B cell (primary cell): Measurements from ENCODE around the gene RUFY4. TPM values are rescaled to one million over a fixed set of nuclear protein-coding genes. Genes with fewer than 3 reads are reported as not detected.

Experiments used
- ATAC-seq: fragments of 200-7000 bp; cut with Tn5 transposase; one replicate; pipeline ENCODE4 v1.10.0; 2021; ENCODE audit warnings: low read depth, mild to moderate bottlenecking, moderate number of reproducible peaks, moderate library complexity
- CTCF ChIA-PET: fragments of 350-600 bp; sonication (Branson Sonifier 250); formaldehyde crosslinking; loops from one replicate; lab custom pipeline; 2021; ENCODE audit warnings: antibody characterized with exemption, inconsistent platforms; lab: Charles Lee
- POLR2A ChIA-PET: fragments of 350-600 bp; sonication (Branson Sonifier 250); formaldehyde crosslinking; loops from one replicate; lab custom pipeline; 2021; ENCODE audit warnings: antibody characterized with exemption; lab: Charles Lee
- DNase-seq: peaks from one replicate; pipeline ENCODE4 v3.0.0; 2013
- H2AFZ ChIP-seq: 2 replicates; pipeline ENCODE4 v1.6.1; 2012; ENCODE audit warnings: mild to moderate bottlenecking, low read depth, low read length; ENCODE audit not compliant: insufficient read depth, poor library complexity, severe bottlenecking
- H3K27ac ChIP-seq, 2 donors: 1 replicate in 1 of 2; 2 replicates in 1 of 2; pipeline ENCODE4 v1.5.1; 2012 to 2013; ENCODE audit warnings: low read length in 2 of 2, mild to moderate bottlenecking in 2 of 2, moderate library complexity in 1 of 2
- H3K27me3 ChIP-seq, 4 experiments: fragments of 200-600 bp in 1 of 4; sonication (generic) in 1 of 4; replicated peaks in 1 of 4; 1 replicate in 2 of 4; 2 replicates in 2 of 4; pipeline versions ENCODE4 v1.6.1 to v1.7.0; 2013 to 2016; ENCODE audit warnings: low read length in 3 of 4, mild to moderate bottlenecking in 2 of 4, mixed read lengths in 1 of 4, moderate library complexity in 1 of 4; ENCODE audit not compliant: insufficient read depth in 4 of 4, control insufficient read depth in 3 of 4; ENCODE audit errors: control extremely low read depth in 1 of 4
- H3K36me3 ChIP-seq, 2 experiments: replicated peaks in 1 of 2; 1 replicate in 1 of 2; 2 replicates in 1 of 2; pipeline versions ENCODE4 v1.6.1 to v1.7.1; 2013; ENCODE audit warnings: low read length in 1 of 2; ENCODE audit not compliant: insufficient read depth in 2 of 2, control insufficient read depth in 1 of 2; ENCODE audit errors: control extremely low read depth in 1 of 2, extremely low read depth in 1 of 2
- H3K4me1 ChIP-seq, 2 donors: fragments of 200-600 bp in 1 of 2; sonication (generic) in 1 of 2; 1 replicate in 1 of 2; 2 replicates in 1 of 2; pipeline versions ENCODE4 v1.5.1 to v1.6.1; 2013 to 2017; ENCODE audit warnings: low read length in 2 of 2; ENCODE audit not compliant: control insufficient read depth in 2 of 2, insufficient read depth in 2 of 2
- H3K4me2 ChIP-seq: replicated peaks from 2 replicates; pipeline ENCODE3; 2012; ENCODE audit warnings: mild to moderate bottlenecking, low read depth, low read length; ENCODE audit not compliant: poor library complexity, severe bottlenecking
- H3K4me3 ChIP-seq, 5 experiments: fragments of 200-600 bp in 1 of 5; sonication (generic) in 1 of 5; 1 replicate in 3 of 5; 2 replicates in 2 of 5; pipeline versions ENCODE4 v1.5.1 to v1.7.0; 2011 to 2016; ENCODE audit warnings: low read length in 4 of 5, mild to moderate bottlenecking in 4 of 5, low read depth in 2 of 5, control low read depth in 1 of 5, moderate library complexity in 1 of 5; ENCODE audit not compliant: insufficient read depth in 1 of 5; ENCODE audit errors: control extremely low read depth in 1 of 5, extremely low read depth in 1 of 5
- H3K79me2 ChIP-seq: fragments of 200-600 bp; sonication (generic); one replicate; pipeline ENCODE4 v1.6.0; 2016; ENCODE audit warnings: low read length; ENCODE audit not compliant: control insufficient read depth, insufficient read depth
- H3K9ac ChIP-seq: fragments of 200-600 bp; sonication (generic); 2 replicates; pipeline ENCODE4 v1.6.1; 2017; ENCODE audit warnings: mild to moderate bottlenecking, low read length, moderate library complexity
- H3K9me3 ChIP-seq, 3 donors: one replicate each; pipeline versions ENCODE4 v1.6.1 to v1.7.1; 2013; ENCODE audit warnings: low read length in 2 of 3; ENCODE audit not compliant: control insufficient read depth in 2 of 3, insufficient read depth in 1 of 3; ENCODE audit errors: control extremely low read depth in 1 of 3
- H4K20me1 ChIP-seq: 2 replicates; pipeline ENCODE4 v1.6.0; 2012; ENCODE audit warnings: mild to moderate bottlenecking, low read length; ENCODE audit not compliant: insufficient read depth, control insufficient read depth, poor library complexity, severe bottlenecking
- H3K27ac Mint-ChIP-seq: one replicate; pipeline ENCODE4 v1.8.0; 2021; ENCODE audit warnings: mixed read lengths
- H3K27me3 Mint-ChIP-seq: one replicate; pipeline ENCODE4 v1.8.0; 2021; ENCODE audit warnings: mixed read lengths
- H3K4me1 Mint-ChIP-seq: one replicate; pipeline ENCODE4 v1.8.0; 2021; ENCODE audit warnings: mixed read lengths
- H3K4me3 Mint-ChIP-seq: one replicate; pipeline ENCODE4 v1.8.0; 2021; ENCODE audit warnings: mixed read lengths
- H3K9me3 Mint-ChIP-seq: one replicate; pipeline ENCODE4 v1.8.0; 2022; ENCODE audit warnings: mixed read lengths; ENCODE audit not compliant: insufficient read depth
- EZH2 ChIP-seq: IDR thresholded peaks from 2 replicates; pipeline ENCODE4 v1.6.1; 2012; ENCODE audit warnings: borderline replicate concordance, low read depth, mild to moderate bottlenecking, moderate library complexity, low read length; ENCODE audit not compliant: insufficient read depth, poor library complexity, severe bottlenecking
- WGBS: methylation state at CpG from one replicate; pipeline ENCODE4 v1.1.5; 2013; ENCODE audit warnings: missing lambda C conversion rate; ENCODE audit not compliant: insufficient coverage; 5-methylcytosine and 5-hydroxymethylcytosine counted together
- intact Hi-C: fragments of 100-400 bp; cut with micrococcal nuclease; formaldehyde crosslinking; loops from one replicate; pipeline ENCODE4 v1.10.0; 2022
- polyA plus RNA-seq: library from polyadenylated mRNA; depleted of rRNA; stranded (reverse); fragments of >200 nt; gene quantifications from 2 replicates; pipeline ENCODE4 v1.2.3, GENCODE V29; 2012
- total RNA-seq, 2 donors: library from RNA; stranded (reverse); fragments of 120-200 nt in 1 of 2; gene quantifications; 1 replicate in 1 of 2; 2 replicates in 1 of 2; pipeline versions ENCODE4 v1.2.3 to v1.2.4, GENCODE V29; 2013 to 2022
- TF ChIP-seq, protein P1 (sequence below): fragments of 200-600 bp; IDR thresholded peaks from one replicate; pipeline ENCODE4 v1.8.0; 2022; ENCODE audit warnings: antibody characterized with exemption, mild to moderate bottlenecking

RUFY4 gene
- total and polyA plus RNA-seq, 2 donors (not counting 1 experiment from before 2014, with no cell fraction given) = 0.34 TPM; not detected in 1

DNA sequence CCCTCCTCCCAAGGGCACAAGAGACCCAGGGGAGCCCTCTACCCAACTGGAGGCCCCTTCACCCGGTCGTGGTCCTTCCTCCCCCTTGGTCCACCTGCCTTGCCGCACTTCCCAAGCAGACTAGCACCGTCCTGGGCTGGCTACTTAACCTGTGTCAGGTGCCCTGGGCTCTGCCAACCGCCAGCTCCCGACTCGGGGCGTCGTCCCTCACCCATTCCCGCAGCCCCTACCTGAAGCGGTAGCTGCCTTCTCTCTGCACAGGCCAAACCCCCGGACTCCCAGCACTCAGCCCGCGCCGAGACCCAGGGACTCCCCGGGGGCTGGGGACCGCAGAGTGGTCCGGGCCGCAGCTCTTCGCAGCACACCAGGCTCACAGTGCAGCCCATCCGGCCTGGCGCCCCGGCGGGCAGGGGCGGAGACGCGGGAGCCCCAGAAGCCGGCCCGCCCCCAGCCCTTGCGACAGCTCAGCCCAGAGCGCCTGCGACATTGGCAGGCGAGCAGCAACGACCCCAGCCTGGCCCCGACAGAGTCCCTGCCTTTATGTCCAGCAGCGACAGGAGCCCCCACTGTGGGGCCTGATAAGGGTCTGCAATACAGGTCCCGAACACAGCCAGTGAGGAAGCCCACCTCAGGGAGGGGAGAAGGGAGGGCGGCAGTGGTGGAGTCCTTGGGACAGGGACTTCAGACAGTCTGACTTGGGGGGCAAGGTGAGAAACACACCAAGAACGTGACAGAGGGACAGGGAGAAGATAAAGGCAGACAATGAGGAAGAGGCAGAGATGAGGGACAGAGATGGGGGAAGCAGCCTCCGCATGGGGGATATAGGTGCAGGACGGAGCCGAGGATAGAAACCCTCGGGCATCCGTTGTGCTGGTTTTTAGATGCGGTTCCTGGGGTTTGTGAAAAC lies 35.2 kb upstream of the RUFY4 start:
- Histone ChIP-seq H2AFZ (peak overlapping the region; percentile 68), H3K27ac (no peak overlapping the region), H3K4me1 (peaks cover 6 to 16% of the 10 kb centered on the region in 2 donors), H3K79me2 (no peaks in the 10 kb centered on the region), H3K27me3 (peaks cover 0 to 7% (median 2%) of the 10 kb centered on the region in 4 experiments), H3K36me3 (no peaks in the 10 kb centered on the region), H3K4me3 (peak overlapping the region in 3 of 5 experiments; percentile 22 to 50 (median 46)), H3K9ac (peak overlapping the region; percentile 55), H3K9me3 (no peaks in the 10 kb centered on the region), H3K4me2 (peak overlapping the region; percentile 79), H4K20me1 (no peaks in the 10 kb centered on the region)
- Mint-ChIP-seq H3K27ac (peak overlapping the region; percentile 22), H3K4me1 (peaks cover 9% of the 10 kb centered on the region), H3K27me3 (peaks cover 14% of the 10 kb centered on the region), H3K9me3 (no peaks in the 10 kb centered on the region), H3K4me3 (peak overlapping the region; percentile 81)
- WGBS = 68% methylated on average over 40 of the region's 45 CpGs
- ChIA-PET POLR2A (no interaction called here), CTCF (interaction anchor here (0.8 to 8.6 kb wide), 2 partner anchors 8 to 246 kb away, joined by 4 to 74 read pairs; no protein-coding TSS in a partner anchor)
- no peak for DNase-seq
- intact Hi-C loops = no loop called here
- TF ChIP-seq, protein P1, sequence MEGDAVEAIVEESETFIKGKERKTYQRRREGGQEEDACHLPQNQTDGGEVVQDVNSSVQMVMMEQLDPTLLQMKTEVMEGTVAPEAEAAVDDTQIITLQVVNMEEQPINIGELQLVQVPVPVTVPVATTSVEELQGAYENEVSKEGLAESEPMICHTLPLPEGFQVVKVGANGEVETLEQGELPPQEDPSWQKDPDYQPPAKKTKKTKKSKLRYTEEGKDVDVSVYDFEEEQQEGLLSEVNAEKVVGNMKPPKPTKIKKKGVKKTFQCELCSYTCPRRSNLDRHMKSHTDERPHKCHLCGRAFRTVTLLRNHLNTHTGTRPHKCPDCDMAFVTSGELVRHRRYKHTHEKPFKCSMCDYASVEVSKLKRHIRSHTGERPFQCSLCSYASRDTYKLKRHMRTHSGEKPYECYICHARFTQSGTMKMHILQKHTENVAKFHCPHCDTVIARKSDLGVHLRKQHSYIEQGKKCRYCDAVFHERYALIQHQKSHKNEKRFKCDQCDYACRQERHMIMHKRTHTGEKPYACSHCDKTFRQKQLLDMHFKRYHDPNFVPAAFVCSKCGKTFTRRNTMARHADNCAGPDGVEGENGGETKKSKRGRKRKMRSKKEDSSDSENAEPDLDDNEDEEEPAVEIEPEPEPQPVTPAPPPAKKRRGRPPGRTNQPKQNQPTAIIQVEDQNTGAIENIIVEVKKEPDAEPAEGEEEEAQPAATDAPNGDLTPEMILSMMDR = no peak
- TF ChIP-seq EZH2 = no peak
- ATAC-seq = no peak
